ENCODE results near the gene NPLOC4.

The NPLOC4 gene

GRCh38 chr17:81511804-81512561 is 124.9 kb downstream of the NPLOC4 start:
- Histone ChIP-seq H3K27me3 (ENCODE audit: control insufficient read depth, insufficient read depth, low read length) (no peaks in the 10 kb centered on the region), H3K27ac (ENCODE audit: low read length) (no peak overlapping the region), H3K9me3 (ENCODE audit: control insufficient read depth, insufficient read depth, low read length) (no peaks in the 10 kb centered on the region), H3K4me3 (ENCODE audit: low read length) (peak overlapping the region; percentile 83), H3K36me3 (ENCODE audit: control insufficient read depth, insufficient read depth, low read length) (peaks cover 24% of the 10 kb centered on the region), H3K4me1 (ENCODE audit: control insufficient read depth, insufficient read depth, low read length) (peaks cover 3% of the 10 kb centered on the region; the same call in 1 of the 2 replicates)
- WGBS (ENCODE audit: insufficient coverage, insufficient read length): no CpG with 5 or more reads among the region's 62 CpGs
- DNase-seq (ENCODE audit: low read depth, low spot score): no peak

DNA sequence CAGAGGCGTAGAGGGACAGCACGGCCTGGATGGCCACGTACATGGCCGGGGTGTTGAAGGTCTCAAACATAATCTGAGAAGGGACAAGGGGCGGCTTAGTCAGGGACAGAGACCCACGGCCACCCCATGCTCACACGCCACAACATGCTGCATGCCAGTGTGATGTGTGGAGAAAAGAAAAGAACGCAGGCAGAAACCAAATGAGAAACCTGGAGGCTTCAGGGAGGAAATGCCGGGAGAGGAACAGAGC is 125.4 kb downstream of the NPLOC4 start:
- Histone ChIP-seq H3K4me1 (ENCODE audit: control insufficient read depth, insufficient read depth, low read length) (peaks cover 2% of the 10 kb centered on the region; the same call in 1 of the 2 replicates), H3K4me3 (ENCODE audit: low read length) (peak overlapping the region; percentile 83), H3K9me3 (ENCODE audit: control insufficient read depth, insufficient read depth, low read length) (no peaks in the 10 kb centered on the region), H3K27me3 (ENCODE audit: control insufficient read depth, insufficient read depth, low read length) (no peaks in the 10 kb centered on the region), H3K36me3 (ENCODE audit: control insufficient read depth, insufficient read depth, low read length) (peaks cover 24% of the 10 kb centered on the region), H3K27ac (ENCODE audit: low read length) (no peak overlapping the region)
- no CpG with 5 or more reads among the region's 9 CpGs for WGBS (ENCODE audit: insufficient coverage, insufficient read length)
- DNase-seq (ENCODE audit: low read depth, low spot score): no peak

DNA sequence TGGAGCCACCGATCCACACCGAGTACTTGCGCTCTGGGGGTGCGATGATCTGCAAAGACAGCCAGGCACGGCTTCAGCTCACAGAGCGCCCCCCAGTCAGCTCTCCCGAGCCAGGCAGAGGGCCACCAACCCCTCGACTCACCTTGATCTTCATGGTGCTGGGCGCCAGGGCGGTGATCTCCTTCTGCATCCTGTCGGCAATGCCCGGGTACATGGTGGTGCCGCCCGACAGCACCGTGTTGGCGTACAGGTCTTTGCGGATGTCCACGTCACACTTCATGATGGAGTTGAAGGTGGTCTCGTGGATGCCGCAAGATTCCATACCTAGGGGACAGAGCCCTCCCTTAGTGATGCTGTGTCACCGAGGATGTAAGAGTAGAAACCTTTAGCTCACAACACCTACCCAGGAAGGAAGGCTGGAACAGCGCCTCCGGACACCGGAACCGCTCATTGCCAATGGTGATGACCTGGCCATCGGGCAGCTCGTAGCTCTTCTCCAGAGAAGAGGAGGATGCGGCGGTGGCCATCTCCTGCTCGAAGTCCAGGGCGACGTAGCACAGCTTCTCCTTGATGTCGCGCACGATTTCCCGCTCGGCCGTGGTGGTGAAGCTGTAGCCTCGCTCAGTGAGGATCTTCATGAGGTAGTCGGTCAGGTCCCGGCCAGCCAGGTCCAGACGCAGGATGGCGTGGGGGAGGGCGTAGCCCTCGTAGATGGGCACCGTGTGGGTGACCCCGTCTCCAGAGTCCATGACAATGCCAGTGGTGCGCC is 125.9 kb downstream of the NPLOC4 start:
- H3K4me3 ChIP-seq (ENCODE audit: low read length): peak overlapping the region; percentile 83

GRCh38 chr17:81509972-81510784 is 126.7 kb downstream of the NPLOC4 start:
- no CpG with 5 or more reads among the region's 22 CpGs for WGBS (ENCODE audit: insufficient coverage, insufficient read length)
- peak overlapping the region; percentile 83 for H3K4me3 ChIP-seq (ENCODE audit: low read length)
- H3K4me1 ChIP-seq (ENCODE audit: control insufficient read depth, insufficient read depth, low read length): no peaks in the 10 kb centered on the region
- no peaks in the 10 kb centered on the region for H3K9me3 ChIP-seq (ENCODE audit: control insufficient read depth, insufficient read depth, low read length)
- no peak overlapping the region for H3K27ac ChIP-seq (ENCODE audit: low read length)
- no peak for DNase-seq (ENCODE audit: low read depth, low spot score)
- peaks cover 24% of the 10 kb centered on the region for H3K36me3 ChIP-seq (ENCODE audit: control insufficient read depth, insufficient read depth, low read length)
- H3K27me3 ChIP-seq (ENCODE audit: control insufficient read depth, insufficient read depth, low read length): no peaks in the 10 kb centered on the region

More for the DNA sequence above, 125.9 kb downstream of the NPLOC4 start:
- peaks cover 2% of the 10 kb centered on the region; the same call in 1 of the 2 replicates for H3K4me1 ChIP-seq (ENCODE audit: control insufficient read depth, insufficient read depth, low read length)
- no peak for DNase-seq (ENCODE audit: low read depth, low spot score)
- no peaks in the 10 kb centered on the region for H3K27me3 ChIP-seq (ENCODE audit: control insufficient read depth, insufficient read depth, low read length)
- H3K36me3 ChIP-seq (ENCODE audit: control insufficient read depth, insufficient read depth, low read length): peaks cover 24% of the 10 kb centered on the region
- no peak overlapping the region for H3K27ac ChIP-seq (ENCODE audit: low read length)
- WGBS (ENCODE audit: insufficient coverage, insufficient read length): no CpG with 5 or more reads among the region's 48 CpGs
- H3K9me3 ChIP-seq (ENCODE audit: control insufficient read depth, insufficient read depth, low read length): no peaks in the 10 kb centered on the region

DNA sequence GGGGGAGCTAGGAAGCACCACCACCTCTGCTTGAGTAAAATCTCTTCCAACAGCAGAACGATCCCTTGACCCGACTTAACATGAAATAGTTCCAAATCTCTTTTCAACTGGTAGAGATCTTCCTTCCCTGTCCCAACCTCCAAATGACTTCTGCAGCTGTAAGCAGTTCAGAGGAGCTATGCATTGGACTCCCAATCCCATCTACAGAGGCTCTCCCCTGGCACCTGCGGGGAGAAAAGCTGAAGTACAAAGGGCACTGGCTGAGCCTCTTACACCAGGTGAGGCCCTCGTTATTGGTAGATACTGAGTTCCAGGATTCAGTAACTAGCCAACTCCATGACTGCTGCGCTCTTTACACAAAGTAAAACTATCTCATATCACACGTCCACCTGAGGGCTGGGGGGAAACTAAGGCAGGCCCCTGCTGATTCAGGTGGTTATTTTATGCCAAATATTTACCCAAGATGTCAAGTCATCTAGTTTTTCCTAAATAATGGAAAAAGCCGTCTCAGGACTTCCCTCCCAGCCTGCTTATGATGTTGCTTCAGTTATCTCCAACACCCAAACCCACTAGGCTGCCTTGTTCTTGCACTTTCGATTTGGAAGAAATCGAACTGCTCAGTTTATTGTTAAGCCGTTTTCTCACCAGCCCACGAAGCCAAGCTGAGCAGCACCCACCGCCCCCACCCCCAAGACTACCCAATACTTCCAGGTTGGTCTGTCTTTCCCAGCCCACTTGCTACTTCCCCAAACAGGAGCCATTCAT is 127.5 kb downstream of the NPLOC4 start:
- no peaks in the 10 kb centered on the region for H3K9me3 ChIP-seq (ENCODE audit: control insufficient read depth, insufficient read depth, low read length)
- DNase-seq (ENCODE audit: low read depth, low spot score): no peak
- no CpG with 5 or more reads among the region's 12 CpGs for WGBS (ENCODE audit: insufficient coverage, insufficient read length)
- peaks cover 24% of the 10 kb centered on the region for H3K36me3 ChIP-seq (ENCODE audit: control insufficient read depth, insufficient read depth, low read length)
- H3K4me3 ChIP-seq (ENCODE audit: low read length): peak overlapping the region; percentile 8; the same call in 1 of the 2 replicates
- H3K27ac ChIP-seq (ENCODE audit: low read length): no peak overlapping the region
- no peaks in the 10 kb centered on the region for H3K27me3 ChIP-seq (ENCODE audit: control insufficient read depth, insufficient read depth, low read length)
- no peaks in the 10 kb centered on the region for H3K4me1 ChIP-seq (ENCODE audit: control insufficient read depth, insufficient read depth, low read length)

GRCh38 chr17:81508639-81509206 is 128.2 kb downstream of the NPLOC4 start:
- peaks cover 24% of the 10 kb centered on the region for H3K36me3 ChIP-seq (ENCODE audit: control insufficient read depth, insufficient read depth, low read length)
- H3K4me1 ChIP-seq (ENCODE audit: control insufficient read depth, insufficient read depth, low read length): no peaks in the 10 kb centered on the region
- H3K27me3 ChIP-seq (ENCODE audit: control insufficient read depth, insufficient read depth, low read length): no peaks in the 10 kb centered on the region
- no peak overlapping the region for H3K4me3 ChIP-seq (ENCODE audit: low read length)
- WGBS (ENCODE audit: insufficient coverage, insufficient read length): no CpG with 5 or more reads among the region's 10 CpGs
- no peak overlapping the region for H3K27ac ChIP-seq (ENCODE audit: low read length)
- H3K9me3 ChIP-seq (ENCODE audit: control insufficient read depth, insufficient read depth, low read length): no peaks in the 10 kb centered on the region
- no peak for DNase-seq (ENCODE audit: low read depth, low spot score)

Data from iPS DF 6.9 (cell line).